ENCODE results near the gene POLE.
A peak's percentile ranks its signal among the peaks of the same experiment; 100 is the strongest.

Gene POLE

GRCh38 chr12:132603240-132604150 lies 83.6 kb downstream of the POLE start:
- Histone ChIP-seq H3K9me3 (ENCODE audit: control insufficient read depth, insufficient read depth, low read length) (no peaks in the 10 kb centered on the region), H3K4me3 (ENCODE audit: low read length) (no peak overlapping the region), H3K27ac (ENCODE audit: low read depth, low read length) (no peak overlapping the region), H3F3A (ENCODE audit: control insufficient read depth, insufficient read depth) (peaks cover 8% of the 10 kb centered on the region), H4K20me1 (ENCODE audit: control insufficient read depth, insufficient read depth, low read depth, low read length) (no peaks in the 10 kb centered on the region), H3K4me1 (ENCODE audit: control insufficient read depth, low read length) (peaks cover 24% of the 10 kb centered on the region), H3K27me3 (ENCODE audit: control insufficient read depth, low read length) (no peaks in the 10 kb centered on the region), H3K79me2 (ENCODE audit: control insufficient read depth, low read length) (no peaks in the 10 kb centered on the region), H3K4me2 (ENCODE audit: low read length) (no peak overlapping the region), H3K9me2 (replicated peaks; ENCODE audit: control insufficient read depth, low read length) (no peaks in the 10 kb centered on the region), H3K36me3 (ENCODE audit: control insufficient read depth, low read length) (no peaks in the 10 kb centered on the region)
- TF ChIP-seq EZH2phosphoT487 (IDR thresholded peaks at IDR 0.05; ENCODE audit: borderline replicate concordance, low read length), result no peak
- TF ChIP-seq CTCF (IDR thresholded peaks at IDR 0.05; ENCODE audit: low read depth, low read length, poor library complexity, severe bottlenecking), result no peak

- Histone ChIP-seq H3K9me2 (replicated peaks; ENCODE audit: control insufficient read depth, low read length) (no peaks in the 10 kb centered on the region), H3K36me3 (ENCODE audit: control insufficient read depth, low read length) (no peaks in the 10 kb centered on the region), H3F3A (ENCODE audit: control insufficient read depth, insufficient read depth) (peaks cover 8% of the 10 kb centered on the region), H3K4me2 (ENCODE audit: low read length) (no peak overlapping the region), H3K9me3 (ENCODE audit: control insufficient read depth, insufficient read depth, low read length) (no peaks in the 10 kb centered on the region), H3K27ac (ENCODE audit: low read depth, low read length) (no peak overlapping the region), H3K4me3 (ENCODE audit: low read length) (no peak overlapping the region), H3K4me1 (ENCODE audit: control insufficient read depth, low read length) (peaks cover 24% of the 10 kb centered on the region), H3K27me3 (ENCODE audit: control insufficient read depth, low read length) (no peaks in the 10 kb centered on the region), H4K20me1 (ENCODE audit: control insufficient read depth, insufficient read depth, low read depth, low read length) (no peaks in the 10 kb centered on the region), H3K79me2 (ENCODE audit: control insufficient read depth, low read length) (no peaks in the 10 kb centered on the region)
- no peak for TF ChIP-seq CTCF (IDR thresholded peaks at IDR 0.05; ENCODE audit: low read depth, low read length, poor library complexity, severe bottlenecking)
- TF ChIP-seq EZH2phosphoT487 (IDR thresholded peaks at IDR 0.05; ENCODE audit: borderline replicate concordance, low read length), result no peak
Measured at GRCh38 chr12:132602572-132603239, 84.4 kb downstream of the POLE start.

- Histone ChIP-seq H3K36me3 (ENCODE audit: control insufficient read depth, low read length) (no peaks in the 10 kb centered on the region), H3K79me2 (ENCODE audit: control insufficient read depth, low read length) (no peaks in the 10 kb centered on the region), H3K4me1 (ENCODE audit: control insufficient read depth, low read length) (peaks cover 29% of the 10 kb centered on the region), H3K4me3 (ENCODE audit: low read length) (peak overlapping the region; percentile 61), H3K27ac (ENCODE audit: low read depth, low read length) (no peak overlapping the region), H3K4me2 (ENCODE audit: low read length) (peak overlapping the region; percentile 63), H3K9me3 (ENCODE audit: control insufficient read depth, insufficient read depth, low read length) (no peaks in the 10 kb centered on the region), H3K9me2 (replicated peaks; ENCODE audit: control insufficient read depth, low read length) (no peaks in the 10 kb centered on the region), H3K27me3 (ENCODE audit: control insufficient read depth, low read length) (no peaks in the 10 kb centered on the region; the same call in 1 of the 2 replicates), H3F3A (ENCODE audit: control insufficient read depth, insufficient read depth) (peaks cover 13% of the 10 kb centered on the region), H4K20me1 (ENCODE audit: control insufficient read depth, insufficient read depth, low read depth, low read length) (no peaks in the 10 kb centered on the region)
- TF ChIP-seq EZH2phosphoT487 (IDR thresholded peaks at IDR 0.05; ENCODE audit: borderline replicate concordance, low read length), result no peak
- TF ChIP-seq CTCF (IDR thresholded peaks at IDR 0.05; ENCODE audit: low read depth, low read length, poor library complexity, severe bottlenecking), result no peak
Measured at GRCh38 chr12:132601171-132601883, 85.8 kb downstream of the POLE start.

Data from DOHH2 (cell line).